ENCODE results near the gene ABO.

GRCh38 chr9:133264235-133264764 is 10.7 kb downstream of the ABO start:
- TF ChIP-seq POLR2A (IDR thresholded peaks at IDR 0.05) (no peak), CTCF (IDR thresholded peaks at IDR 0.05) (no peak)
